ENCODE measurements around the gene ARHGAP26. TPM values are rescaled to one million over a fixed set of nuclear protein-coding genes. Genes with fewer than 3 reads are reported as not detected.

ARHGAP26 gene
- total RNA-seq, 4 donors from 2014 or later, result 12.4 to 49.5 (median 31.8) TPM

- intact Hi-C loops (cut with DNase I; ENCODE audit: low total_unique reads), result no loop called here
- Histone ChIP-seq H3K4me1 (no peaks in the 10 kb centered on the region), H3K27ac (no peak overlapping the region), H3K27me3 (no peaks in the 10 kb centered on the region), H3K4me3 (no peak overlapping the region), H3K9me3 (no peaks in the 10 kb centered on the region), H3K36me3 (no peaks in the 10 kb centered on the region)
- TF ChIP-seq CTCF (IDR thresholded peaks at IDR 0.05) (peak; percentile 69 to 78 (median 76)), POLR2A (IDR thresholded peaks at IDR 0.05) (no peak)
- peak in 1 of 2 donors; percentile 36 for DNase-seq
These were observed 118.4 kb downstream of the ARHGAP26 start for GRCh38 chr5:142888469-142889085.

- intact Hi-C loops (cut with DNase I; ENCODE audit: low total_unique reads), result no loop called here
- H3K36me3 ChIP-seq, result no peaks in the 10 kb centered on the region
- no peak overlapping the region for H3K27ac ChIP-seq
- TF ChIP-seq CTCF (IDR thresholded peaks at IDR 0.05) (no peak), POLR2A (IDR thresholded peaks at IDR 0.05) (no peak)
- no peak overlapping the region for H3K4me3 ChIP-seq
- H3K4me1 ChIP-seq, result no peaks in the 10 kb centered on the region
- no peaks in the 10 kb centered on the region for H3K27me3 ChIP-seq
- H3K9me3 ChIP-seq, result no peaks in the 10 kb centered on the region
- DNase-seq, result no peak
These were observed 121.8 kb downstream of the ARHGAP26 start for GRCh38 chr5:142892021-142892420.

GRCh38 chr5:142894315-142894714 is 124.1 kb downstream of the ARHGAP26 start:
- no peaks in the 10 kb centered on the region for H3K36me3 ChIP-seq
- intact Hi-C loops (cut with DNase I; ENCODE audit: low total_unique reads), result no loop called here
- DNase-seq, result no peak
- H3K9me3 ChIP-seq, result no peaks in the 10 kb centered on the region
- no peaks in the 10 kb centered on the region for H3K4me1 ChIP-seq
- H3K27me3 ChIP-seq, result no peaks in the 10 kb centered on the region
- TF ChIP-seq CTCF (IDR thresholded peaks at IDR 0.05) (no peak), POLR2A (IDR thresholded peaks at IDR 0.05) (no peak)
- H3K27ac ChIP-seq, result no peak overlapping the region
- no peak overlapping the region for H3K4me3 ChIP-seq

DNA sequence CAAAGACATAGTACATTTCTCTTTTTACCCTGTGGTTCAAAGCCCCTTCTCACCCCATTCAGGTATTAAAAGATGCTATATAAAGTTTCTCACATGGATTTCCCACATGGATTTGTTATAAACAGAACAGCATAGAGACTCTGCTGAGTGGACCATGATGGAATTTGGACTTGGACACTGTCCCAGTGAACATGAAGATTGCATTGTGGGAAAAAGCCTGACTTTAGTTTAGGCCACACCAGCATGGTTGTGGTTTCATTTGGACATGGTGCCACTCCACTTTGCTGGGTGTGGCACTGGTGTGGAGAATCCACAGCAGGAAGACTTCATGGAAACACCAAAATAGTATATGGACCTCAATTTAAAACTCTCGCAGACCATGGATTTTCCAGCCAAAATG is 124.6 kb downstream of the ARHGAP26 start:
- Histone ChIP-seq H3K27me3 (no peaks in the 10 kb centered on the region), H3K4me1 (no peaks in the 10 kb centered on the region), H3K4me3 (no peak overlapping the region), H3K27ac (no peak overlapping the region), H3K9me3 (no peaks in the 10 kb centered on the region), H3K36me3 (no peaks in the 10 kb centered on the region)
- TF ChIP-seq POLR2A (IDR thresholded peaks at IDR 0.05) (no peak), CTCF (IDR thresholded peaks at IDR 0.05) (no peak)
- no peak for DNase-seq
- intact Hi-C loops (cut with DNase I; ENCODE audit: low total_unique reads), result no loop called here

- Histone ChIP-seq H3K27ac (no peak overlapping the region), H3K36me3 (no peaks in the 10 kb centered on the region), H3K9me3 (no peaks in the 10 kb centered on the region), H3K4me1 (no peaks in the 10 kb centered on the region), H3K27me3 (no peaks in the 10 kb centered on the region), H3K4me3 (no peak overlapping the region)
- no peak for DNase-seq
- intact Hi-C loops (cut with DNase I; ENCODE audit: low total_unique reads), result no loop called here
- TF ChIP-seq POLR2A (IDR thresholded peaks at IDR 0.05), result no peak
- no peak for TF ChIP-seq CTCF (IDR thresholded peaks at IDR 0.05)
These were observed 126.3 kb downstream of the ARHGAP26 start for GRCh38 chr5:142896325-142897007.
